Heart left ventricle (tissue), 16 donors: ENCODE data around the gene LRP1B. TPM values are rescaled to one million over a fixed set of nuclear protein-coding genes. Genes with fewer than 3 reads are reported as not detected.

Source experiments
- ATAC-seq, 4 donors: fragments of 200-7000 bp; cut with Tn5 transposase; one replicate each; pipeline ENCODE4 v1.9.1; 2020 to 2022; ENCODE audit warnings: moderate library complexity in 4 of 4, mild to moderate bottlenecking in 3 of 4, moderate number of reproducible peaks in 1 of 4
- DNase-seq, 5 donors: peaks; one replicate each; pipeline ENCODE4 v3.0.0-alpha.2; 2020
- H3K27ac ChIP-seq, 12 donors: fragments of 200-600 bp; sonication (generic) in 4 of 12; one replicate each; pipeline versions ENCODE4 v1.5.0 to v1.8.0; 2016 to 2022; ENCODE audit warnings: mild to moderate bottlenecking in 2 of 12
- H3K27me3 ChIP-seq, 9 donors: fragments of 200-600 bp; sonication (generic) in 2 of 9; one replicate each; pipeline versions ENCODE4 v1.5.1 to v1.8.0; 2016 to 2022; ENCODE audit warnings: mild to moderate bottlenecking in 3 of 9
- H3K36me3 ChIP-seq, 9 donors: fragments of 200-600 bp; sonication (generic) in 2 of 9; one replicate each; pipeline versions ENCODE4 v1.5.0 to v1.8.0; 2018 to 2022; ENCODE audit warnings: mild to moderate bottlenecking in 2 of 9
- H3K4me1 ChIP-seq, 12 donors: fragments of 200-600 bp; sonication (generic) in 4 of 12; one replicate each; pipeline versions ENCODE4 v1.5.0 to v1.8.0; 2016 to 2022; ENCODE audit warnings: mild to moderate bottlenecking in 3 of 12
- H3K4me3 ChIP-seq, 12 donors: fragments of 200-600 bp; sonication (generic) in 4 of 12; one replicate each; pipeline versions ENCODE4 v1.5.0 to v1.8.0; 2017 to 2022; ENCODE audit warnings: mild to moderate bottlenecking in 9 of 12, moderate library complexity in 4 of 12
- H3K9me3 ChIP-seq, 12 donors: fragments of 200-600 bp; sonication (generic) in 4 of 12; one replicate each; pipeline versions ENCODE4 v1.5.0 to v1.8.0; 2016 to 2022; ENCODE audit warnings: mild to moderate bottlenecking in 1 of 12
- POLR2A ChIP-seq, 2 donors: fragments of 450-650 bp; IDR thresholded peaks; one replicate each; pipeline ENCODE4 v1.6.1; 2017; ENCODE audit warnings: antibody characterized with exemption in 2 of 2, mild to moderate bottlenecking in 2 of 2, moderate library complexity in 2 of 2
- WGBS, 4 donors: extraction: QIAGEN DNeasy Blood & Tissue Kit in 2 of 4; methylation state at CpG; one replicate each; pipeline versions ENCODE4 v1.1.5 to v1.1.7; 2013 to 2018; 5-methylcytosine and 5-hydroxymethylcytosine counted together
- intact Hi-C, 10 donors: fragments of 100-400 bp; cut with DNase I; formaldehyde crosslinking; loops; one replicate each; pipeline versions ENCODE4 v1.11.1 to v1.14.2; 2022
- polyA plus RNA-seq, 2 donors: library from polyadenylated mRNA; stranded (reverse); fragments of 200-250 nt; gene quantifications; one replicate each; pipeline ENCODE4 v1.2.3, GENCODE V29; 2013
- total RNA-seq, 9 donors: library from RNA; depleted of rRNA in 2 of 9; stranded (reverse); fragments of >200 nt in 2 of 9; fragmentation: NEBNext Ultra II Directional in 3 of 9; extraction: Animal tissue kit (Norgen Biotek cat#: 25700) in 3 of 9; gene quantifications; one replicate each; pipeline versions ENCODE4 v1.1.0 to v1.2.4, GENCODE V29; 2016 to 2023
- TF ChIP-seq, protein P1 (sequence below), 12 donors: fragments of 200-600 bp; sonication (generic) in 4 of 12; IDR thresholded peaks; one replicate each; pipeline versions ENCODE4 v1.5.0 to v1.8.0; 2018 to 2022; ENCODE audit warnings: antibody characterized with exemption in 12 of 12, mild to moderate bottlenecking in 5 of 12
- donor health status: ischemic (EF 13 %, LVEDD 7.1; RV severe dilation, severe dysfunction).
- donor health status: healthy with polysubstance abuse.
- donor health status: DM: no; HTN: yes; CAD: no.
- donor health status: DM: no; HTN: no; CAD: no.
- donor health status: ischemic (EF 25% LVEDD 6.9; RV normal size, moderate dysfunction).
- donor health status: ischemic (EF 25% LVEDD 5.7; RV mildly dilated, moderate dysfunction).
- donor health status: healthy.
- donor health status: DM: yes; HTN: yes; CAD: no.
- donor health status: ischemic (EF 35%, LVEDD 5.7; RV mildly dilated, moderate dysfunction).
- donor health status: nonischemic (EF 11% LVEDD 7.7; RV severe dilation, severe dysfunction).
- donor health status: DM: yes; HTN: yes; CAD: no.
- donor health status: PGD.
- donor health status: ischemic (EF 29% LVEDD 5.4; RV normal size, mild dysfunction).
- donor health status: nonischemic (EF 23%, LVEDD 6.1; RV moderate dilation, normal function).

The LRP1B gene
- total and polyA plus RNA-seq, 11 donors = 0.01 to 0.19 (median 0.11) TPM; not detected in 2

DNA sequence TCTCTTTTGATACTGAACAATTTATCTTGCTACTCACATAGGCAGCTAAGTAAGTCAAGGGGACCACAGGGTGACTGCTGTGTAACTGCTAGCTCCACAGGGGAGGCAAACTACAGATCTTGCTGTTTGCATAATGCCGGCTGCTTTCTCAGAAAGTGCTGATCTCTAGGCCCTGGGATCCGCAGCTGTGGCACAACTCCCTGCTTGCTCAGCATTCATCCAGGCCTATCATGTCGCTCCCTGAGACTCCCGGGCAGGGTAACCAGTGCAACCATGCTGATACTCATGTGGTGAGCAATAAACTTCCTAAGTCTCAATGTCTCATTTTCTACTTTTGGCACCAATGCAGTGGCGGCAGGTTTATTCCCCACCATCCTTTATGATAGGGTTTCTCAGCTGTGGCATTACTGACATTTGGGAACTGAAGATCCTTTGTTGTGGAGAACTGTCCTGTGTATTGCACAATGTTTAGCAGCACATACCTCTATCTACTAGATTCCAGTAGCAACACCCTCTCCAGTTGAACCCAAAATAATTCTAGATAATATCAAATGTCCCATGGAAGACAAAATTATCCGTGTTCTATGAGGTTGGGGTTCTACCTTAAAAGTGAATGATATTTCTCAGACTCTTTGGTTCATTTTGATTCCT lies 1101.3 kb downstream of the LRP1B start:
- Histone ChIP-seq H3K4me1 (no peaks in the 10 kb centered on the region), H3K9me3 (peaks cover 0 to 17% (median 5%) of the 10 kb centered on the region in 12 donors), H3K27me3 (no peaks in the 10 kb centered on the region), H3K4me3 (no peak overlapping the region), H3K27ac (no peak overlapping the region), H3K36me3 (no peaks in the 10 kb centered on the region)
- no peak for TF ChIP-seq POLR2A (IDR thresholded peaks at IDR 0.05)
- TF ChIP-seq, protein P1, sequence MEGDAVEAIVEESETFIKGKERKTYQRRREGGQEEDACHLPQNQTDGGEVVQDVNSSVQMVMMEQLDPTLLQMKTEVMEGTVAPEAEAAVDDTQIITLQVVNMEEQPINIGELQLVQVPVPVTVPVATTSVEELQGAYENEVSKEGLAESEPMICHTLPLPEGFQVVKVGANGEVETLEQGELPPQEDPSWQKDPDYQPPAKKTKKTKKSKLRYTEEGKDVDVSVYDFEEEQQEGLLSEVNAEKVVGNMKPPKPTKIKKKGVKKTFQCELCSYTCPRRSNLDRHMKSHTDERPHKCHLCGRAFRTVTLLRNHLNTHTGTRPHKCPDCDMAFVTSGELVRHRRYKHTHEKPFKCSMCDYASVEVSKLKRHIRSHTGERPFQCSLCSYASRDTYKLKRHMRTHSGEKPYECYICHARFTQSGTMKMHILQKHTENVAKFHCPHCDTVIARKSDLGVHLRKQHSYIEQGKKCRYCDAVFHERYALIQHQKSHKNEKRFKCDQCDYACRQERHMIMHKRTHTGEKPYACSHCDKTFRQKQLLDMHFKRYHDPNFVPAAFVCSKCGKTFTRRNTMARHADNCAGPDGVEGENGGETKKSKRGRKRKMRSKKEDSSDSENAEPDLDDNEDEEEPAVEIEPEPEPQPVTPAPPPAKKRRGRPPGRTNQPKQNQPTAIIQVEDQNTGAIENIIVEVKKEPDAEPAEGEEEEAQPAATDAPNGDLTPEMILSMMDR (IDR thresholded peaks at IDR 0.05) = no peak
- no peak for ATAC-seq
- 71 to 83% (median 78%) methylated on average over 3 to 6 of the region's 6 CpGs for WGBS, 4 donors
- intact Hi-C loops = no loop called here
- peak in 1 of 5 donors; percentile 17 for DNase-seq

DNA sequence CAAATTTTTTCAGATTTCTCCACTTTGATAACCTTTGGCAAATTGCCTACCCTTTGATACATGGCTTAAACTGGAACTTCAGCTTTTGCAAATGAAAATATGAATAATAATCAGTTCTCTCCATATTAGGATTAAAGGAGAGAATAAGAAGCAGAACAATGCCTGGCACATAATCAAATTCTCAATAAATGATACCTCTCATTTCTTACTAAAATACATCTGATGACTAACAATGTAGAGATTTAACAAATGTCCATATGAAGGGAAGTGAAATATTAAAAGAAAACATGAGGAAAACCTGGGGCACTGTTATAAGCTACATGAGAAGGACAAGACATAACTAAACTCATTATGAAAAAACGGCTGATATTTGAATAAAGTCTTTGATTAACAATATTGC lies 1103.6 kb downstream of the LRP1B start:
- H3K9me3 ChIP-seq = peaks cover 0 to 10% (median 5%) of the 10 kb centered on the region in 12 donors
- ATAC-seq (no peak), DNase-seq (no peak)
- H3K4me3 ChIP-seq = no peak overlapping the region
- H3K27ac ChIP-seq = no peak overlapping the region
- no peaks in the 10 kb centered on the region for H3K27me3 ChIP-seq
- H3K36me3 ChIP-seq = no peaks in the 10 kb centered on the region
- no peaks in the 10 kb centered on the region for H3K4me1 ChIP-seq
- intact Hi-C loops = no loop called here
- no peak for TF ChIP-seq POLR2A (IDR thresholded peaks at IDR 0.05)
- TF ChIP-seq, protein P1 (IDR thresholded peaks at IDR 0.05) = no peak
- 73 to 87% (median 86%) methylated on average over 1 of the region's 1 CpG for whole genome bisulfite sequencing, 4 donors

- H3K27me3 ChIP-seq = no peaks in the 10 kb centered on the region
- no peaks in the 10 kb centered on the region for H3K9me3 ChIP-seq
- WGBS, 4 donors = 65 to 71% (median 68%) methylated on average over 1 of the region's 1 CpG
- ATAC-seq = no peak
- no peak overlapping the region for H3K4me3 ChIP-seq
- H3K27ac ChIP-seq = no peak overlapping the region
- H3K4me1 ChIP-seq = no peaks in the 10 kb centered on the region
- no peaks in the 10 kb centered on the region for H3K36me3 ChIP-seq
- no peak for DNase-seq
- intact Hi-C loops = no loop called here
- TF ChIP-seq, protein P1 (IDR thresholded peaks at IDR 0.05) = no peak
- TF ChIP-seq POLR2A (IDR thresholded peaks at IDR 0.05) = no peak
Measured at GRCh38 chr2:141021611-141022010, 1109.2 kb downstream of the LRP1B start.

DNA sequence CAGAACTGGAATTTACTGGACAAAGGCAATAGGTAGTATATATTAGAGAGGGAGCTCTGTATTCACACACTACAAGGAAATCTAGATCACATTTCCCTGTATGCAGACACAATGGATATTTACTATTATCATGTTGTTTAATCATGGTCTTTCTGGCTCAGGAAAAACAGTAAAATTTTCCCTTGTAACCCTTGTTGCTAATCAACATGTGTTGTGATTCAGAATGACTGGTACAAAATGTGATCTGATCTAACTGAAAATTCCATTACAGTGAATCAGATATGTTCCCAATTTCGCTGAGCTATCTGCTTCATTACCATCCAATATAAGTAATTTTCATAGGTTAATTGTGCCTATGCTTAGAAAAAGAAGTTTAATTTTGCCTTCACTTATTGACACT lies 1109.7 kb downstream of the LRP1B start:
- Histone ChIP-seq H3K9me3 (no peaks in the 10 kb centered on the region), H3K4me1 (no peaks in the 10 kb centered on the region), H3K27me3 (no peaks in the 10 kb centered on the region), H3K36me3 (no peaks in the 10 kb centered on the region), H3K4me3 (no peak overlapping the region), H3K27ac (no peak overlapping the region)
- WGBS, 4 donors = 77 to 82% (median 80%) methylated on average over 1 of the region's 1 CpG
- no peak for TF ChIP-seq POLR2A (IDR thresholded peaks at IDR 0.05)
- TF ChIP-seq, protein P1 (IDR thresholded peaks at IDR 0.05) = no peak
- ATAC-seq (no peak), DNase-seq (no peak)
- intact Hi-C loops = no loop called here
